ENCODE data around the gene CEBPG.
A peak's percentile ranks its signal among the peaks of the same experiment; 100 is the strongest.

The CEBPG gene

DNA sequence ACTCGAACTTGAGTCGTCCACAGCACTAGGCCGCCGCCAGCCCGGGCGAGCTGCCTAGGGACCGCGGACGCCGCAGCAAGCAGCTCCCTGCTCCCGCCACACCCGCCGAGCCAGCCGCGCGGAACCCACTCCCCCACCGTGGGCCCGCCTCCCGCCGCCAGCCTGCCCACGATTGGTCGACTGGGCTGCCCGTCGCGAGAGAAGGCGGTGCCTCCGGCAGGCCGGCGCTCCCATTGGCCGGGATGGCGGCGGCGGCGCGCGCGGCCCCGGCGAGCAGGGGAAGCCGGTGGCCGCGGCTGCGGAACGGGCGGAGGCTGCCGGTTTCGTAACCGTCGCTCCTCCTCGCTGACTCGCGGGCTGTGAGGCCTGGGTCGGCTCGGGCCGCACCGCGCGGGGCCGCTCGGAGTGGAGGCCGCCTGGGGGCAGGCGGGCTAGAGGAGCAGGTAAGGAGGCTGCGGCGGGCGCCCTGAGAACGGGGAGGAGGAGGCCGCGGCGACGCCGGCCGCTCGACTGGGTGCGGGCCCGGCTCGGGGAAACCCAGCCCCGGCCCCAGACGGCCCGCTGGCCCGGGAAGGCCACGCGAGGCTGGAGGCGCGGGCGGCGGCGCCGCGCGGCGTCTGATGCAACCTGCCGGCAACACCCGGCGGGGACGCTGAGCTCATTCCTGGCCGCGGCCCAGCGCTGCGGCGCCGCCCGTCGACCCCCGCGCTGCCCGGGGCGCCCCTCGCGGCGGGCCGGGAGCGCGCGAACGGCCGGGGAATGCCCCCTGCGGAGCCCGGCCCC is at the start of gene CEBPG:
CEBPG (plus strand) TSS at position 257 of the 783 bp plus-strand sequence. CDS start 5,531 bp downstream, outside the sequence.
- peak; percentile 99 for DNase-seq

DNA sequence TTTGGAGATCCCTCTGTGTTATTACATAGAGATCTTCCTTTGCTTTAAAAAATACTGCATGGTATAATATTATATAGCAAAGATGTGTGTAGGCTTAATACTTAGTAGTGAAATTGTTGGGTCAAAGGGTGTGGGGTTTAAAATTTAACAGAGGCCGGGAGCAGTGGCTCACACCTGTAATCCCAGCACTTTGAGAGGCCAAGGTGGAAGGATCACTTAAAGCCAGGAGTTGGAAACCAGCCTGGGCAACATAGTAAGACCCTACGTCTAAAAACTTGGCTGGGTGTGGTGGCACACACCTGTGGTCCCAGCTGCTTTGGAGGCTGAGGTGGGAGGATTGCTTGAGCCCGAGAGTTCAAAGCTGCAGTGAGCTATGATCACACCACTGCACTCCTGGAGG is 48.9 kb upstream of the CEBPG start:
- no peak for DNase-seq

DNA sequence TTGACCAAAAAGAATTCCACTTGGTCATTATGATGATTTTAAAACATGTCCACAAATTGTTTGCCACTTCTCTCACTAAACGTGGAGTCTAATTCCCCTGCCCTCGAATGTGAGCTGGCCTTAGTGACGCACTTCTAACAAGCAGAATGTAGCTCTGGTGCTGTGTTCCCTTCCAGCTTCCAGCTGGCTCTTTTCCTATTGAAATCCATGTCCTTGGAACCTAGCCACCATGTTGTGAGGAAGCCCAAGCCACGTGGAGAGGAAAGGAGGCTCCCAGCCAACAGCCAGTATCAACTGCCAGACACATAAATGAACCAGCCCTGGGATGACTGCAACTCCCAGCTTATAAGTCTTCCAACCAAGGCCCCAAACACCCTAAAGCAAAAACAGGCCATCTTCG is 47.6 kb upstream of the CEBPG start:
- DNase-seq = no peak

DNA sequence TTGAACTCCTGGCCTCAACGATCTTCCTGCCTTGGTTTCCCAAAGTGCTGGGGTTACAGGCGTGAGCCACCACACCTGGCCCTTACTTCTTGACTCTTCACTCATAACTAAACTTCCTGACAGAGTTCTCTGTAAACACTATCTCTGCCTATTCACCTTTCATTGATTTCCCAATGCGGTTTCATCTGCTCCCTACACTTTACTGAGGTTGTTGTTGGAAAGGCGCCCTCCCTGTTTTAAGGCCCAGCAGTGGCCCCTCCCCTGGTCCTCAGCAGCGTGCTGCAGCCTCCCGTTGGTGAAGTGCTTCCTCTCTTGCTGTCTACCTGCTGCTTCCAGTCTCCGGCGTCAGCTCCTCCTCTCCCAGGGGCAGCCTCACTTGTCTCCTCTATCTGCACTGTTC is 44.4 kb upstream of the CEBPG start:
- DNase-seq = no peak

DNA sequence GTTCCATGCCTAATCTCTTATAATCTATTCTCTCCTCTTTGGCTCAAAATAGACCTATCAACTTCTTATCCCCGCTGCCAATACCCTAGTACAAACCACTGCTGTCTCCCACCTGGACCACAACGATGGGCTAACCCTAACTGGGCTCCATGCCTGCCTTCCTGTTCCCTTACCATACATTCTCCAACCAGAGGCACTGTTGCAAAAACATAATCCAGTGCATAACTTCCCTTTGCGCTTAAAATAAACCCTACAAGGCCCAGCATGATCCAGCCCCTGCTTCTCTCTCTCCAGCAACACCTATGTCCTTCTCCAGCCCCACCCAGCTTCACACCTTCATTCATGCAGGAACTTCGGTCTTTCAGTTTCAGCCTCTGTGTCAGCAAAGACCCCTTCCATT is 43.8 kb upstream of the CEBPG start:
- DNase-seq = no peak

DNA sequence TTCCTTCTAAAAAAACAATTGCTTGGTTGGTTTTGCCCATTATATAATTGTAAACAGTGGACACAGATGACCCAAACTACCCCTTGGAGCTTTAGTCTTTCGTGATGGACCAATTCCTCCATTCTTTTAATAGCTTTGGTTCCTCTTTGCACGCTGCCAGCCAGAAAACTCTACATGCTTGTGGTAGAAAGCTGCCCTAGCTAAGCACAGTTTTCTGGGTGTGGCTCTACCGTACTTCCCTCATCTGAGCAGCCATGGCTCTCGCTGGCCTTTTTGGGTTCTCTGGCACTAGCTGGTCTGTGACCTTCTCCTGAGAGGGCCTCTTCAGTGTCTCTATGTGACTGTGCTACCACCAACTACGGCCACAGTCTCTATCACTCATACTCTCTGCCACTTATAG is 41.3 kb upstream of the CEBPG start:
- DNase-seq = no peak

DNA sequence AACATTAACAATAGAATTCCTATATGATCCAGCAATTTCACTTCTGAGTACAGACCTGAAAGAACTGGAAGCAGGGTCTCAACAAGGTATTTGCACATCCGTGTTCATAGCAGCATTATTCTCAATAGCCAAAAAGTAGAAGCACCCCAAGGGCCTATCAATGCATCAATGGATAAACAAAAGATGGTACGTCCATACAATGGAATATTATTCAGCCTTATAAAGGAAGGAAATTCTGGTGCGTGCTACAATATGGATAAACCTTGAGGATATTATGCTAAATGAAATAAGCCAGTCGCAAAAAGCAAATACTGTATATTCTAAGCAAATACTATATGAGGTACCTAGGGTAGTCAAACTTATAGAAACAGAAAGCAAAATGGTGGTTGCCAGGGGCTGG is 40.4 kb upstream of the CEBPG start:
- DNase-seq = no peak

DNA sequence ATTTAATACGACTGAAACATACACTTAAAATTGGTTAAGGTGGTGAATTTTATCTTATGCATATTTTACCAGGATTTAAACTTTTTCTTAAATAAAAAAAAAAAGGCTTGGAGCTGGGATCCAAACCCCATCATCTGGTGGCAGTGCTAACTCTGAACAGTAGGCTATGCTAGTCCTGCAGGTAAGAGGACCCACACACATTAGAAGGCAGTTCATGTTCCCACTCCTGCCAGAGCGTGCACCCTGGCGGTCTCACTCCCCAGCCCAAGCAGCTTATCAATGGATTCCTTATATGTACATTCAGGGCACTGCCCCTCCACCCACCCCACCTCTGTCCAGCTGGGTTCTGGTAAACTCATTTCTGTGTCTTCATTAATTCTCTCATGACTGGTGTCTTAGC is 39.9 kb upstream of the CEBPG start:
- DNase-seq = no peak

DNA sequence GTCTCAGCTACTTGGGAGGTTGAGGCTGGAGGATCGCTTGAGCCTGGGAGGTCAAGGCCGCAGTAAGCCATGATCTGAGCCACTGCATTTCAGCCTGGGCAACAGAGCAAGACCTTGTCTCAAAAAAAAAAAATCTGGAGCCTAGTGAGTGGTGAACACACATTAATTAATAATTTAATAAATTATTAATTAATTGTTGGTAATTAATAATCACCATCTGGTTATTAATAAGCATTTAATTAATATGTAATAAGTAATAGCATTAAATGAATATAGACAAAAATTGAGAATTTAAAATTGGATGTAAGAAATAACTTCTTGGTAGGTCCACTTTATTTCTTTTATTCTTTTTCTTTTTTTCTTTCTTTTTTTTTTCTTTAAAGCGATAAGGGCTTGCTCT is 39.2 kb upstream of the CEBPG start:
- no peak for DNase-seq

DNA sequence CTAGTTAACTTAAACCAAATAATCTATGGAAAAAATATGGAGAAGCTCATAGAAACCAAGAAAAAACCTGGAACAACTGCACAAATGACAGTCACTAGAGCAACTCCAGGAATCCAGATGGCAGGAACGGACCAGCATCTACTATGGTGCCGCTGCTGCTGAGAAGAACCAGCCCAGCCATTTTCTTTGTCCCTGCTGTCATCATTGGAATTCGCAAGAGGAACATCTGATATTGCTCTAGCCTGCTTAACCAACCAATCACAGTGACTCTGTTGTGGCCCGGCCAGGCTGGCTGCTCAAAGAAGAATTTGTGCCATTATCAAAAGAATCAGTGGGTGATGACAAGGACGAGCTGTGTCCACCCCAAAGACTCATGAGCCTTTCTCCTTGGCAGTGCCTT is 38.1 kb upstream of the CEBPG start:
- DNase-seq = no peak

DNA sequence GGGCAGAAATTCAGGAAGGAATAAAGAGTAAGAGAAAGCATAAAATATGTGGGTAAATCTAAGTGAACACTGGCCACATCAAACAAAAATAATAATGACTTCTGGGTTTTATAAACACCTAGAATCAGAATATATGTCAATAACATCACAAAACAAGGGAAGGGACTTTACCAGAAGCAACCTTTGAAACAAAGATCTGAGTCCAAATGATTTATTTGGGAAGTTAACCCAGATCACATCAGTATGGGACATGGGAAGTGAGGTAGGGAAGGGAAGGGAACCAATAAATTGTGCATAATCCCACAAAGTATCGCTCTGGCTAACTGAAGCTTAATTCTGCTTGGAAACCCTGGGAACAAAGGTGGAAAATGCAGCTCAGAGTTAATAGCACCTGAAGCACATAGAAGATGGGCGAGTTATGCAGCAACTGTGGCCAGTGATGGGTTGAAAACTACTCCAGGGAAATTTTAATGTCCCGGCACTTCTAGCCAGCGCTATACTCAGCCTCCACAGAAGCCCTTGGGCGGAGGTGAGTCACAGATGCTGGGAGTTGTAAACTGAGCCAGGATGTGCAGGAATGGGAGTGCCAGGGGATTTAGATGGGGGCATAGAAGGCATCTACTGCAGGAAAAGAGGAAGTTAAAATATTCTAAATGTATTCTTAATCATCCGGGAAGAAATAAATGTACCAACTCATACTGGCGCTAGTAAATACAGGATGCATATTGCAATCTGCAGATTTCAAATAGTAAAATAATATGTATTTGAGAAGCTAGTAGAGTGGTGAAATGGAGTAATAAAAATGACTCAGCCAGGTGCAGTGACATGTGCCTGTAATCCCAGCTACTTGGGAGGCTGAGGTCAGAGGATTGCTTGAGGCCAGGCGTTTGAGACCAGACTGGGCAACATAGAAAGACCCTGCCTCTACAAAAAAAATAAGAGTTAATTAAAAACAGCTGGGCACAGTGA is 34.2 kb upstream of the CEBPG start:
- DNase-seq = no peak

DNA sequence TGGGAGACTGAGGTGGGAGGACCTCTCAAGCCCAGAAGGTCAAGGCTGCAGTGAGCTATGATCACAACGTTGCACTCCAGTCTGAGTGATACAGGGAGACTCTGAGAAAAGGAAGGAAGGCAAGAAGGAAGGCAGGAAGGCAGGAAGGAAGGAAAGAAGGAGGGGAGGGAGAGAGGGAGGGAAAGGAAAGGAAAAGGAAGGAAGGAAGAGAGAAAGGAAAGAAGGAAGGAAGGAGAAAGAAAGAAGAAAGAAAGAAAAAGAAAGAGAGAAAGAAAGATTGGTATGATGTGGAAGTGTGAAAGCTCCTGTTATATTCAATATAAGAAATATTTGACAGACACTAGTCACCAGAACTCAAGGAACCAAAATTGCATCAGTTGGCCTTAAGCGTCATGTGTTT is 32.5 kb upstream of the CEBPG start:
- DNase-seq = no peak

DNA sequence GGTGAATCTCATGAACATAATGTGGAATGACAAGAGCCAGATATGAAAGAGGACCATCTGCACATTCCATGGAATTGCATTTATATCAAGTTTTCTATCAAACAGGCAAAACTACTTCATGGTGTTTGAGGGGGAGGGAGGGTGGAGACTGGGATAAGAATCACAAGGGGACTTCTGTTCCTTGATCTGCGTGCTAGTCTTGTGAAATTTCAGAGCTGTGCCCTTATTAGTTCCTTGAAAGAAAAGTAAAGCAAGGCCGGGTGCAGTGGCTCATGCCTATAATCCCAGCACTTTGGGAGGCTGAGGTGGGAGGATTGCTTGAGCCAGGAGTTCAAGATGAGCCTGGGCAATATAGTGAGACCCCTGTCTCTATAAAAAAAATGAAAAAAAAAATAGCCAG is 30.2 kb upstream of the CEBPG start:
- DNase-seq = no peak

DNA sequence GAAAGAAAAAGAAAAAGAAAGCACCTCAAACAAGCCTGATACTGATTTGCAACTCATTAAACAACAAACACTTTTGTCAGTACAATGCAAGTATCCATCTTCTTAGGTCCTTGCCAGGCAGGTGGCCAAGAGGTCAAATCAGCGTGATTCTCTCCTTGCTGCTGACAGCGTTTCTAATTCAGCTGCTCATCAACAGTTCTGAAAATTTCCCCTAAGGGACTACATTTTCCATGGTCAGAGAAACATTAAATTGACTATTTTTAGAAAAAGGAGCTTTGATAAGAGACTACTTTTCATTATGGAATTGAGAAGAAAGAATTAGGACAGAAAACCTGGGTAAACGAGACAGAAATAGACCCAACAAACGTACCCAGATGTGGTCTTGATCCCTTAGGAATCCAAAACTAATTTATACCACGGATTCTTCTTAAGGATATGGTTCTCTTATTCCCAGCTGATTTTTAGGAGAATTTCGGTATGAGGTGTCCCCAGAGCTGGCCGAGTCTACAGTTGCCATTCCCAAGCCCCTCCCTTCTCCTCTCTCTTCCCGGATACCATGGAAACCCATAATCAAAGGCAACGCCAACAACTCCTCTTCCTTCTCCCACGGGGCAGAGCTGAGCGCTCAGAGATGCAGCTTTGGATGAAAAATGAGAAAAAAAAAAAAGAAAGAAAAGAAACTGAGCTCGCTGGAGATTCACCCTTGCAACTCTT is 29.5 kb upstream of the CEBPG start:
- no peak for DNase-seq

DNA sequence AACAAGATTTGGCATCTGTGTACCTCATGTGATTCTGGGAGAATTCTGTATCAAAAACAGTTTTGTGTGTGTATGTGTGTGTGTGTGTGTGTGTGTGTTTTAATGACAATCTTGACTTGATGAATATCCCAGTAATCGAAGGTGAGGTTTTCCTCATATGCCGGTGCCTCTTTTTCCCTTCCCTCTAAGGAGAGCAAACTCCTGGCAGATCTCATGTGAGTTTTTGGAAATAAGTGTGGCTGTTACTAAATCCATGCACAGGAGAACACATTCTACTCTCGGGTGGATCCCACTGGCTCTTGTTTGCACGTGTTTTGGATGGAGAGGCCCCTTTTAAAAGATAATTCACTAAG is 29.0 kb upstream of the CEBPG start:
- DNase-seq = no peak

DNA sequence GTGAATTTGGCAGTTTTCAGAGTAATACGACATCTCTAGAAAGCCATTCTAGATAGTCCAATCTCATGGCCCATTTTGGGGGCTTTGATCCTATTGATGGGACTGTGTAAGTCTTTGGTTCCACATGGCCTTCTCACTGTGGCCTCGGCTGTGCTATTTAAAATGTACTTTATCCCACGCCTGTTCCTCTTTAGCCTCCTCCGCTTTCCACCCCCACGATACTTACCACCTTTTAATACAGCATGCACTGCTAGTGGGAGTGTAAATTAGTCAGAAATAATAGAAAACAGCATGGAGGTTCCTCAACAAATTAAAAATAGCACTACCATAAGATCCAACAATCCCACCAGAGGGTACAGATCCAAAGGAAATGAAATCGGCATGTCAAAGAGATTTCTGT is 28.3 kb upstream of the CEBPG start:
- no peak for DNase-seq

DNA sequence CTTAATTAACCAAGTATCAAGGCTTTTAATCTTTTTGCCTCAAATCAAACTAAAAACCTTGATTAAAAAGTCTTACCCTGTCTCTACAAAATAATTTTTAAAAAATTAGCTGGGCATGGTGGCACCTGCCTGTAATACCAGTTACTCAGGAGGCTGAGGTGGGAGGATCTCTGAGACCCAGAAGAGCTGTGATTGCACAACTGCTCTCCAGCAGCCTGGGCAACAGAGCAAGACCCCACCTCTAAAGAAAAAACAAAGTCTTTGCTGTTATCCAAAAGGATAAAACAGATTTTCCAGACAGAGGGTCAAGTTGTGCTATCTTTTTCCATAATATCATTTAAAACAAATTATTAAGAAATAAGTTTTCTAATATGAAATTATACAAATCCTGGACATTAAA is 26.8 kb upstream of the CEBPG start:
- no peak for DNase-seq

DNA sequence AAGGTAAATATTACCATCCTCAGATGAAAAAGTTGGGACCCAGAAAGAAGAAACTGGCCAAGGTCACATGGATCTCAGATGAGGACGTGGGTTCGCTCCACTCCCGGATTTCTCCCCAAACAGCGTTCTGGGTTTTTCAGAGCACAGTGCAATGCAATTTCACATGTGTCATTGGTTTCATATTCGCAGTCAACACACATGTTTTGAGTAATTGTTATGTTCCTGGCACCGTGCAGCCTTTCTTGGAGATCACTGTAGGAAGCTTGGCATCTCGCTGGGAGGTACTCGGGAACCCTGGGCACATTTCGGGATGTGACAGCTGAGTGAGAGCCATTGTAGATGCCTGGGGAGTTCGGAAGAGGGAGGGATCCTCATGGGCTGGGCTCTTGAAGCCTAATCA is 26.2 kb upstream of the CEBPG start:
- no peak for DNase-seq

DNA sequence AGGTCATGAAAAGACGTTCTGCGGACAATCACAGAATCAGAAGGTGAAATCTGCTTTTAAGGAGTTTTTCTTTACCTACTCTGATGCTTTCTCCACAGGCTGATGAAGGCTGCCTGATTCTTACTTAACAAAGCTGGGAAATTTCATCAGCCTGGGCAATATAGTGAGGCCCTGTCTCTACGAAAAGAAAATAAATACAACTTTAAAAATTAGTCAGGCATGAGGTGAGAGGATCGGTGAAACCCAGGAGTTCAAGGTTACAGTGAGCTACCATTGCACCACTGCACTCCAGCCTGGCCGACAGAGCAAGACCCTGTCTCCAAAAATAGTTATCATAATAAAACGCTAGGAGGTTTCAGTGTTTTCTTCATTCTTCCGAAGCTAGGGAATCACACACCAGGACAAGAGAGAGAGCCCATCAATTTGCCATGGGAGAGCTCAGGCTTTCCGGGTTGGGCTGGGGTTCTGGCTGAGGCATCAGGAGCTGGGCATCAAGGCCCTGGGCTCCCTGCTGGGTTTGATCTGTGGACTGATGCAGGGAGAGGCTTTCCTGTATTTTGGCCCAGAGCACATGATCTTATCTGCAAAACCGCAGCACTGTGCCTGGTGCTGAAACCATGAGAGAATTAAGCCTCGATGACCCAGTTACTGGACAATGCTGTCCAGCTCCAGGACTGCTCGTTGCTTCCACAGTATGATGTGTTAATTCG is 25.1 kb upstream of the CEBPG start:
- DNase-seq = no peak

DNA sequence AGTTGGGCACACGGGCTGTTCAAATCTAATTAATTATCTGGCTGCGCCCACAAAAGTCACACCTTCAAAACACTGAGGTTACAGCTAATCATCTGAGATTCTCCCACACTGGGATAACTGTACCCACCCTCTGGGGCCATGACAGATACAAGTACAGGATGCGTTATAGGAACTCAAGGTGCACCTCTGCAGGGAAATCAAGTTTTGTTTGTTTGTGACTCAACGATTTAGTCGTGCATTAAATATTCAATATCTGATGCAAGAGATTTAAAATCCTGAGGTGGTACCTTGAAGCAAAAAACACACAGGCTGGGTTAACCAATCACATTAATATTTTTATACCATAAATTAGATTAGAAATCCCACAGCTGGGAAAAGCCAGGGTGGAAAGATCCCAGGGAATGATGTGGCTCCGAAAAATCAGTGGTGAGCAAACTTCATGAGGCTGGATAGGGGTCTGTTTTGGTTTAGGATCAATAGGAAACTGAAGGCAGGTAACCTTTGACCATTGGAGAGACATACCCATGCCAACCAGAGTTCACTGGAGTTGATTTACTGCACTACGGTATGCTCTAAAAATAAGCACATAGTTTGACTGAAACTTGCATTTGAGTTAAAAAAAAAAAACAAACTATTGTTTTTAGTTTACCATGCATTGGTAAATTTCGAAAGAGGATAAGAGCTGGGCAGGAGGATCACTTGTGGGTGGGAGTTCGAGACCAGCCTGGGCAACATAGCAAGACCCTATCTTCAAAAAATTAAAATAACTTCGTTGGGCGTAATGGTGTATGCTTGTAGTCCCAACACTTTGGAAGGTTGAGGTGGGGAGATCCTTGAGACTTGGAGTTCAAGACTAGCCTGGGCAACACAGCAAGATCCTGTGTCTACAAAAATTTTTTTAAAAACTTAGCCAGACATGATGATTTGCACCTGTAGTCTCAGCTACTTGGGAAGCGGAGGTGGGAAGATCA is 23.9 kb upstream of the CEBPG start:
- no peak for DNase-seq

DNA sequence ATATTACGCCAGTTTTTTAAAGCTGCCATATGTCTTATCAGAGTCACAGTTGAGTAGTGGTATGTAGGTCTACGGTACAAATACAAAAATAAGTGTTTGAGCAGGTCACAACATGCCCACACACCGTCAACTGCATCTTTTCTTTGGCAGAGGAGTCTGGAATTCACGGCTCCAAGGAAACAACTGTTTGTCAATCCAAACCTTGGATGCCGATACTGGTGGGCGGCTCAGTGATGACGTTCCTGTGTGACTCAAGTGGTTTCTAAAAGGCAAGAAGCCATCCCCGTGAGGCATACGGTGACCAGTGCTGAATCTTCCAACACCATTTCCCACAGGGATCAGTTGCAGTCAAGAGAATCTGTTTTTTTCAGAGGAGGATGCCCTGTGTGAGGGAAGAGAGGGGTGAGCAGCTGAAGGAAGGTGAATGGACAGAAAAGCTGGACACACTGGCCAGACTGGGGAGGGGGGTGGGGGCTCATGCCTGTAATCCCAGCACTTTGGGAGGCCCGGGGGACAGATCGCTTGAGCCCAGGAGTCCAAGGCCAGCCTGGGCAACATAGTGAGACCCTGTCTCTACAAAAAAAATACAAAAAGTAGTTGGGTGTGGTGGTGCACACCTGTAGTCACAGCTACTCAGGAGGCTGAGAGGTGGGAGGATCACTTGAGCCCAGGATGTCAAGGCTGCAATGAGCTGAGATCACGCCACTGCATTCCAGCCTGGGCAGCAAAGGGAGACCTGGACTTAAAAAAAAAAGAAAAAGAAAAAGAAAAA is 22.8 kb upstream of the CEBPG start:
- DNase-seq = no peak
